Mammary microvascular endothelial cell (primary cell): ENCODE results near the gene SUSD6. TPM values are rescaled to one million over a fixed set of nuclear protein-coding genes. Genes with fewer than 3 reads are reported as not detected.

ENCODE experiments used
- total RNA-seq: library from RNA; depleted of rRNA; stranded (reverse); fragments of >200 nt; gene quantifications from 2 replicates; pipeline ENCODE4 v1.2.3, GENCODE V29; 2015

SUSD6 gene
- total RNA-seq = 14.8 and 15.7 TPM in 2 replicates

GRCh38 chr14:69611172-69612013 lies at the start of gene SUSD6:
Gene SUSD6 (plus strand): TSS chr14:69611596. CDS start chr14:69658593, 46,997 bp downstream.

GRCh38 chr14:69574263-69574953 lies 37.0 kb upstream of the SUSD6 start, which contains the start of gene CCDC177:
Gene CCDC177 (minus strand): TSS chr14:69574871. CDS start chr14:69573622, 1,249 bp downstream.

Other genes with a start within 250 kb of the SUSD6 start
- gene ERH, start 213.3 kb upstream of the SUSD6 start, total RNA-seq = 179 TPM in 2 replicates
- gene SLC39A9, start 212.9 kb upstream of the SUSD6 start, total RNA-seq = 47.4 and 56.2 TPM in 2 replicates
- not detected in 2 replicates for gene PLEKHD1, start 126.9 kb upstream of the SUSD6 start, total RNA-seq
- not detected in 2 replicates for gene CCDC177, start 36.7 kb upstream of the SUSD6 start, total RNA-seq
- 114 and 122 TPM in 2 replicates for gene SRSF5, start 155.5 kb downstream of the SUSD6 start, total RNA-seq
- not detected in 2 replicates for gene SLC10A1, start 185.6 kb downstream of the SUSD6 start, total RNA-seq